Measurements from ENCODE around the gene SLC8A3.

DNA sequence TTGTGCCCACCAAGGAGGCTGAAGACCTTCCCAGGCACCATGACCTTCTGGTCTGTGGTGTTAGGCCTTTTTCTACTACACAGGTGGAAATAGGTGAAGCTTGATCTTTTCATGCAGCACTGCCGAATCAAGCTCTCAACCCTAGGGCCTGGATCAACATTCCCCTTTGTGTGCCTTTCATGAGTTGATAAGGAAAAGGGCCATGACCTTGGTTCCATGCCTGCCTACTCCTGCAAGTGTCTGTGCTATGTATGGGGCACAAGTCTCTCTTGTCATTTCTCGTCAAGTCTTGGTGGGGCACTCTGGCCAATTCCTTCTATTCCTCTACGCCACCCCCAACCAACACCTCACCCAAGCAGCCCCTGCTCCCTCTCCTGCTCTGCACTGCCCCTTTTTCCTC lies 154.5 kb downstream of the SLC8A3 start:
- TF ChIP-seq, protein P1, sequence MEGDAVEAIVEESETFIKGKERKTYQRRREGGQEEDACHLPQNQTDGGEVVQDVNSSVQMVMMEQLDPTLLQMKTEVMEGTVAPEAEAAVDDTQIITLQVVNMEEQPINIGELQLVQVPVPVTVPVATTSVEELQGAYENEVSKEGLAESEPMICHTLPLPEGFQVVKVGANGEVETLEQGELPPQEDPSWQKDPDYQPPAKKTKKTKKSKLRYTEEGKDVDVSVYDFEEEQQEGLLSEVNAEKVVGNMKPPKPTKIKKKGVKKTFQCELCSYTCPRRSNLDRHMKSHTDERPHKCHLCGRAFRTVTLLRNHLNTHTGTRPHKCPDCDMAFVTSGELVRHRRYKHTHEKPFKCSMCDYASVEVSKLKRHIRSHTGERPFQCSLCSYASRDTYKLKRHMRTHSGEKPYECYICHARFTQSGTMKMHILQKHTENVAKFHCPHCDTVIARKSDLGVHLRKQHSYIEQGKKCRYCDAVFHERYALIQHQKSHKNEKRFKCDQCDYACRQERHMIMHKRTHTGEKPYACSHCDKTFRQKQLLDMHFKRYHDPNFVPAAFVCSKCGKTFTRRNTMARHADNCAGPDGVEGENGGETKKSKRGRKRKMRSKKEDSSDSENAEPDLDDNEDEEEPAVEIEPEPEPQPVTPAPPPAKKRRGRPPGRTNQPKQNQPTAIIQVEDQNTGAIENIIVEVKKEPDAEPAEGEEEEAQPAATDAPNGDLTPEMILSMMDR (IDR thresholded peaks at IDR 0.05), result no peak
- no peak for TF ChIP-seq POLR2A (IDR thresholded peaks at IDR 0.05)
